GM23248 (cell line): ENCODE measurements around the gene MBP. TPM values are rescaled to one million over a fixed set of nuclear protein-coding genes. Genes with fewer than 3 reads are reported as not detected.

Experiments
- DNase-seq: peaks from one replicate; pipeline ENCODE4 v3.0.0-alpha.2; 2015
- H2AFZ ChIP-seq: fragments of 200-600 bp; sonication (generic); 2 replicates; pipeline ENCODE4 v1.6.1; 2016; ENCODE audit warnings: antibody characterized with exemption
- H3F3A ChIP-seq: fragments of 200-600 bp; sonication (generic); 2 replicates; pipeline ENCODE4 v1.6.1; 2016; ENCODE audit warnings: mild to moderate bottlenecking, antibody characterized with exemption, mixed run types; ENCODE audit not compliant: insufficient read depth
- H3K27ac ChIP-seq: fragments of 200-600 bp; sonication (generic); 2 replicates; pipeline ENCODE4 v1.5.1; 2016; ENCODE audit warnings: mild to moderate bottlenecking
- H3K27me3 ChIP-seq: fragments of 200-600 bp; sonication (generic); replicated peaks from 2 replicates; pipeline ENCODE4 v1.6.1; 2016; ENCODE audit warnings: mild to moderate bottlenecking; ENCODE audit not compliant: insufficient read depth
- H3K36me3 ChIP-seq: fragments of 200-600 bp; sonication (generic); 2 replicates; pipeline ENCODE4 v1.6.1; 2016; ENCODE audit warnings: low read depth, mild to moderate bottlenecking
- H3K4me1 ChIP-seq: fragments of 200-600 bp; sonication (generic); 2 replicates; pipeline ENCODE4 v1.6.1; 2016; ENCODE audit warnings: mild to moderate bottlenecking; ENCODE audit not compliant: insufficient read depth
- H3K4me2 ChIP-seq: fragments of 200-600 bp; sonication (generic); one replicate; pipeline ENCODE4 v1.6.1; 2016; ENCODE audit warnings: mild to moderate bottlenecking; ENCODE audit not compliant: unreplicated experiment
- H3K4me3 ChIP-seq: fragments of 200-600 bp; sonication (generic); 2 replicates; pipeline ENCODE4 v1.5.1; 2016; ENCODE audit warnings: mild to moderate bottlenecking
- H3K79me2 ChIP-seq: fragments of 200-600 bp; sonication (generic); 2 replicates; pipeline ENCODE4 v1.6.1; 2016; ENCODE audit warnings: mild to moderate bottlenecking; ENCODE audit not compliant: insufficient read depth
- H3K9ac ChIP-seq: fragments of 200-600 bp; sonication (generic); 2 replicates; pipeline ENCODE4 v1.6.1; 2016; ENCODE audit warnings: mild to moderate bottlenecking
- H3K9me2 ChIP-seq: fragments of 200-600 bp; sonication (generic); 2 replicates; pipeline ENCODE4 v1.6.1; 2016; ENCODE audit warnings: mixed run types, mild to moderate bottlenecking, moderate library complexity; ENCODE audit not compliant: insufficient read depth
- H3K9me3 ChIP-seq: fragments of 200-600 bp; sonication (generic); one replicate; pipeline ENCODE4 v1.6.1; 2017; ENCODE audit warnings: low read depth
- H4K20me1 ChIP-seq: fragments of 200-600 bp; sonication (generic); 2 replicates; pipeline ENCODE4 v1.6.0; 2016; ENCODE audit not compliant: insufficient read depth
- EZH2 ChIP-seq: fragments of 200-600 bp; sonication (generic); IDR thresholded peaks from 2 replicates; pipeline ENCODE4 v1.6.1; 2018; ENCODE audit warnings: antibody characterized with exemption, mild to moderate bottlenecking; ENCODE audit not compliant: insufficient read depth, poor library complexity, severe bottlenecking
- EZH2phosphoT487 ChIP-seq: fragments of 200-600 bp; sonication (generic); IDR thresholded peaks from 2 replicates; pipeline ENCODE4 v1.6.1; 2018; ENCODE audit warnings: antibody characterized with exemption, moderate library complexity, mild to moderate bottlenecking, low read depth; ENCODE audit not compliant: insufficient read depth
- WGBS, 2 experiments: methylation state at CpG; one replicate each; pipeline ENCODE4 v1.1.6; 2015 to 2017; ENCODE audit warnings: low lambda C conversion rate in 2 of 2, low coverage in 1 of 2; ENCODE audit errors: missing lambda C conversion rate in 2 of 2; 5-methylcytosine and 5-hydroxymethylcytosine counted together
- in situ Hi-C: fragments of 300-500 bp; cut with MboI; formaldehyde crosslinking; loops from 2 replicates; pipeline ENCODE4 v1.15.0; 2020
- polyA plus RNA-seq: library from polyadenylated mRNA; unstranded; fragments of >200 nt; fragmentation: Nextera tagmentation; extraction: Ambion mirVana; gene quantifications from 2 replicates; pipeline ENCODE4 v1.2.1, GENCODE V29; 2016
- total RNA-seq: library from RNA; depleted of rRNA; stranded (reverse); fragments of >200 nt; shearing (Covaris generic); gene quantifications from 2 replicates; pipeline ENCODE4 v1.2.3, GENCODE V29; 2014

The MBP gene
- total and polyA plus RNA-seq, 2 experiments from 2014 or later, result 2.2 to 2.9 TPM

DNA sequence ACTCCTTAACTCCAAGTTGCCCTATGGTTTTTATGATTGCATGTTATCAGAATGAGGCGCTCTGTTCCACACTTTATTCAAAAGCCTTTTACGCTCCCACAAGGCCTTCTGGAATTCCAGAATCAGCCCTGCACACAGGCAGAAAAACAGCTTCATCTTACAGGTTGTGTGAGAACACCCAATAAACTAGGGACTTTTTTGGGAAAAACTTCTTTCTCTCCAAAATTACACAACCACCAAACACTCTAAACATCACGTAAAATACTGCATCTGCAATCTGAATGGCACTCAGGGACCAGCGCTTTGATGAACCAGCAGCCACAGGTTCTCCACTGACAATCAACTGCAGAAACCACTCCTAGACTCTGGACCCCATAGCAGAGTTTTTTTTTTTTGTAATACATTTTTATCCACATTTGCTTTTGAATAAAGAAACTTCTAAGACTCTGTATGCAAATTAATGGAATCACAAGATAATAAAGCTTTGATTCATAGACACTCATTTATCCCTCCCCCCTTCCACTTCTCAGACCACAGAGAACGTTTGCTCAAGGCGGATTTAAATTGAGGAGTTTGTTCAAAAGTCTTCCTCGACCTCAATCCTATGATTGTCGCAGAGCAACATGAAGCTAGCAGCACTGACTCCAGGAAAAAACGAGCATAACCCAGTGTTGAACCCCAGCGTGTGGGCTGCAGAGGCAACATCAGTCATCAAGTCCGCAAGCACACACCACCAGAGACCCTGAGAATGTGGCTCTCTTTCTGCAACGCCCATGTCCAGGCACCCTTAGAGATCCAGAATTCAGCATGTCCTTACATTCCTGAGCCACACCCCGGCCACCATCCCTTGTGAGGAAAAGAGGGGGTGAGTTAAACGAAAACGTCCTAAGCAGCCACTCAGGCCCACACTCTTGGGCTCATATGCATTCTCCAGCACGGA, 116.5 kb downstream of the MBP start:
- Histone ChIP-seq H4K20me1 (no peaks in the 10 kb centered on the region), H3K4me3 (no peak overlapping the region), H3K9ac (no peak overlapping the region), H2AFZ (no peak overlapping the region), H3K9me3 (no peaks in the 10 kb centered on the region), H3K4me2 (no peak overlapping the region), H3K36me3 (no peaks in the 10 kb centered on the region), H3K79me2 (no peaks in the 10 kb centered on the region), H3K27me3 (no peaks in the 10 kb centered on the region; the same call in none of the 2 replicates), H3K4me1 (no peaks in the 10 kb centered on the region), H3K27ac (no peak overlapping the region), H3F3A (no peaks in the 10 kb centered on the region), H3K9me2 (no peaks in the 10 kb centered on the region)
- TF ChIP-seq EZH2phosphoT487, result no peak
- TF ChIP-seq EZH2, result no peak
- 66 to 67% methylated on average over 16 of the region's 16 CpGs for WGBS, 2 experiments
- in situ Hi-C loops, result no loop called here
- no peak for DNase-seq

DNA sequence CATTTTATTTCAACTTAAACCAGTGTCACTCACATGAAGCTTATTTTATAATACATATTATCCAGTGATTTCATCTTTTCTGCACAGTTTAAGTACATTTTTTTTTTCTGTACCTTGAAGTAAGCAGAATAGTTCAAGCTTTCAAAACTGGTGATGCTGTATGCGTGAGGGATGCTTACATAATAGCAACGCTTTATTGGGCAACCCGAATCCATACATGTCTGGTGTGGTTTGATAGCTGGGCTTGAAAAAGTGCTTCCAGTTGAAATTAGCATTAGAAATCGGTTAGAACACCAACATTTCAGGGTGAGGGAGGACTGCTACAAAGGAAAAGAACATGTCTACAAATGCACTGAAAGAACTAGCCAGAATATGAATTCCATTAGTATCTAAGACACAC, 117.4 kb downstream of the MBP start:
- H3K79me2 ChIP-seq, result no peaks in the 10 kb centered on the region
- no peaks in the 10 kb centered on the region for H3K4me1 ChIP-seq
- no peaks in the 10 kb centered on the region for H4K20me1 ChIP-seq
- H3K4me3 ChIP-seq, result no peak overlapping the region
- no peak overlapping the region for H2AFZ ChIP-seq
- no peak for DNase-seq
- WGBS, 2 experiments, result 71 to 72% methylated on average over 4 of the region's 4 CpGs
- no peaks in the 10 kb centered on the region for H3K9me3 ChIP-seq
- H3K36me3 ChIP-seq, result no peaks in the 10 kb centered on the region
- in situ Hi-C loops, result no loop called here
- no peak overlapping the region for H3K27ac ChIP-seq
- no peaks in the 10 kb centered on the region for H3F3A ChIP-seq
- H3K4me2 ChIP-seq, result no peak overlapping the region
- peaks cover 6% of the 10 kb centered on the region for H3K27me3 ChIP-seq
- no peaks in the 10 kb centered on the region for H3K9me2 ChIP-seq
- TF ChIP-seq EZH2phosphoT487, result no peak
- no peak for TF ChIP-seq EZH2
- H3K9ac ChIP-seq, result no peak overlapping the region

DNA sequence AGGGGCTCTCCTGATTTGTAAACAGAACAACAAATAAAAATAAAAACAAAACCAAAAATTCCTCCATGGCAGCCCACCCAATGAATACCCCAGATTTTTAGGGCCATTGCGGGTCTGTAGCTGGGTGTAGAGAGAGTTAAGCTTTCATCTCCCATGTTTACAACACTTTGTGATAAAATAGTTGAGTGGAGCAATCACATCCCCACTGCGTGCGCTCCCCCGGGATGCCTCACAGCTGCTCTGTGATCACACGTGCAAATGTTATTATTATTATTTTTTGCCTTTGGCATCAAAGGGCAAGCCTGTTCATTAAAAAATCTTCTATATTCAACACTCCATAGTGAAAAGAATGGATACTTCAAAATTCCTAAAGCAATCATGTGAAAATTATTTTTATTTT, 118.0 kb downstream of the MBP start:
- H3K9ac ChIP-seq, result no peak overlapping the region
- H3K4me3 ChIP-seq, result no peak overlapping the region
- H4K20me1 ChIP-seq, result no peaks in the 10 kb centered on the region
- H3F3A ChIP-seq, result no peaks in the 10 kb centered on the region
- peaks cover 6% of the 10 kb centered on the region for H3K27me3 ChIP-seq
- H3K79me2 ChIP-seq, result no peaks in the 10 kb centered on the region
- no peak overlapping the region for H3K27ac ChIP-seq
- in situ Hi-C loops, result no loop called here
- no peaks in the 10 kb centered on the region for H3K9me3 ChIP-seq
- no peaks in the 10 kb centered on the region for H3K36me3 ChIP-seq
- no peak for DNase-seq
- H2AFZ ChIP-seq, result no peak overlapping the region
- H3K4me1 ChIP-seq, result no peaks in the 10 kb centered on the region
- 61 to 66% methylated on average over 5 of the region's 5 CpGs for WGBS, 2 experiments
- no peak for TF ChIP-seq EZH2phosphoT487
- no peak for TF ChIP-seq EZH2
- no peaks in the 10 kb centered on the region for H3K9me2 ChIP-seq
- no peak overlapping the region for H3K4me2 ChIP-seq

DNA sequence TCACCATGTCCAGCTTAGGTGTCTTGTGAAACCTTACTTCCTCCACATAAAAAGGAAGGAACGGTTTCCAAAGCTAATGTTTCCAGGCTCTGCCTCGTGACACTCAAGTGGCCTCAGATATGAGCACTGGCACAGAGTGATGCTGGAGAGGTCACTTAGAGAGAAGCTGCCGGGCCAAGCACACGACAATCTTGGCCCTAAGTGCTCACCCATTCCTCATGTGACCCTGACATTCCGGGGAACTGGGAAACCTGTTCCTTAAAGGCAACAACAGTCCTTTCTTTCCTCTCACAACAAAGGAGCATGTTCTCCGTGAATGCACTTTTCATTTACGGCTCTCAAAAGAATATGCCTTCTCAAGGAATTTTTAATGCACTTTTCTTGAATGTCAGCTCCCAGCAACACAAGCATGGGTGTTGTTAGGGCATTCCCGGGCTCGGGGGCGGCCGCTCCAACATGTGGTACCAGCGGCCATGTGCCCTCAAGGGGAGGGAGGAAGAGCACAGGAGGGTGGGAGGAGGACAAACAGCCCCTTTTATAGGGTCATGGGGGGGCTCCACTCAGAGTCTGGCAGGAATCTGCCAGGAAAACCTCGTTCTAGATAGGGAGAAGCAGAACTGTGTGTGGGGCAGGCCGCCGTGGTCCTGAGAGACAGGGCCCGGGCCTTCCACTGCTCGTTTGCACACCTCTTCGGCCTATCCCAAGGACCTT, 118.6 kb downstream of the MBP start:
- Histone ChIP-seq H4K20me1 (no peaks in the 10 kb centered on the region), H2AFZ (no peak overlapping the region), H3K9me3 (no peaks in the 10 kb centered on the region), H3K27ac (no peak overlapping the region), H3K9ac (no peak overlapping the region), H3K79me2 (no peaks in the 10 kb centered on the region), H3K4me1 (no peaks in the 10 kb centered on the region), H3F3A (no peaks in the 10 kb centered on the region), H3K4me3 (no peak overlapping the region), H3K9me2 (no peaks in the 10 kb centered on the region), H3K36me3 (no peaks in the 10 kb centered on the region), H3K27me3 (peaks cover 6% of the 10 kb centered on the region), H3K4me2 (no peak overlapping the region)
- no peak for TF ChIP-seq EZH2
- no peak for TF ChIP-seq EZH2phosphoT487
- DNase-seq, result no peak
- WGBS, 2 experiments, result 54 to 55% methylated on average over 18 of the region's 18 CpGs
- in situ Hi-C loops, result no loop called here
